Fibroblast of gingiva (primary cell): ENCODE results near the gene LRTM2.

Source experiments
- DNase-seq: peaks from one replicate; pipeline ENCODE4 v3.0.0-alpha.2; 2011; ENCODE audit warnings: low read depth

Gene LRTM2

DNA sequence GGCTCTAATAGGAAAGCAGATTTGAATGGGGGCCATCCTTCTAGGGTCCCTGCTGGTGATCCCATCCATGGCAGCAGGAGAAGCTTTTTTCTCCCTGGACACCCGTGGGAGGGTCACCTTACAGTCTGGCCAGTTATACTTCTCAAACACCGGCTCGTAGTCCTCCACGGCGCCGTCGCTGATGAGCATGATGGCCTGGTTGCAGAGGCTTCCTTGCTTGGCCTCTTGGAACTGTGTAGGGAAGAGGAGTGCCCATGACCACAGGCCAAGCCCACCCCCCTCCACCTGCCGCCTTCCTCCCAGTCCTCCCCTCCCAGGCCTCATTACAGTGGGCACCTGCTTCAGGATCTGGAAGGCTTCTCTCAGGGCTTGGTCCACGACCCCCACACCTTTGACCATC is 64.3 kb downstream of the LRTM2 start:
- DNase-seq = no peak

DNA sequence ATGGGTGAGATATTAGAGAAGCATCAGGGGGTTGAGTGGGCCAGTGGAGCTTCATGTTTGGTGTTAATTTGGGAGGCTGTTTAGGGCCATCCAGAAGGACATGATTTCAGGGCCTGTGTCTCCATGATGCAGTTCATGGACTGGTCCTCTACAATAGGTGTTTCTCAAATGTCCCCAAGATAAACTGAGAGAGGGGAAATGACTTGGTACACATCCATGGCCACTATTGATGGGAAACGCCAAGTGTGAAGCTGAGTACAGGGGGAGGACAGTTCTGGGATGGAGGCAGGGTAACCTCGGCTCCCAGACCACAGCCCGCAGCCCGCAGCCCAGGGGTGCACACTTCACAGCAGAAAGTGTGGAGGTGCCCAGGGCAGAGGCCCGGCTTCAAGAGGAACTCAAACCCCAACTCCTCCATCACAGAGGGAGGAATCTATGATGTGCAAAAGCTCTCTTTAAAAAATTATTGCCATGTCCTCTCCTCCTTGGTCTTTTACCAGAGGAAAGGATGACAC is 64.8 kb downstream of the LRTM2 start:
- DNase-seq = no peak

DNA sequence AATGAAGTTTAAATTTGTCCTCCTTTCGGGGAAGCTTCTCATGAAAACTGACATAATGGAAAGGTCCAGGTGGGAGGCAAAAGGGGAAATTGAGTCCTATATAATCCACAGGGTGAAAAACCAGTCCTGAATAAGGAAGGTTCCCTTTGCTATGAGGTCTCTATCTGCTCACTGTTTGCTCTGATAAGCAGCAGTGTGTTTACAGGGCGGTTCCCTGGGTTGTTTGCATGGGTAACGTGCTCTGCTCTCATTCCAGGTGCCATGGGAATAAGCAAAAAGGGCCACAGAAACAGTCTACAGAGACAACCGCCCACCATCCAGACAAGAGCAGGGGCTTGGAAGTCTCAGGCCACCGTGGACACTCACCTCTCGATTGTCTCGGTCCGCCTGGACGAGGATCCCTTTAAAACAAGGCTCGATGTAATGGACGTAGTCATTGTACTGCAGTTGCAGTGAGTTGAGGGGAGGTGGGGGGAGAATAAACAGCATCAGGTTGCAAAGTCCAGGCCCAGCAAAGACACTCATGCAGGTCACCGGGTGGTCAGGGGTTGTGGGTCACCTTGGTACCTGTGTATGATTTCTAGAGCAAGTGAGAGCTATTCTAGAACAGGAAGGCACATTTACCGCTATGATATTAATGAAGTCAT is 65.4 kb downstream of the LRTM2 start:
- DNase-seq = no peak
